H1 (cell line): Measurements from ENCODE around the gene XPO6.

Experiments
- JUND ChIP-seq: IDR thresholded peaks from 2 replicates; pipeline ENCODE4 v1.6.1; 2011; ENCODE audit warnings: mild to moderate bottlenecking, improper control_type of control experiment, low read length
- PHF8 ChIP-seq: fragments of 200-600 bp; sonication (generic); conservative IDR thresholded peaks from 2 replicates; pipeline ENCODE4 v1.7.1; 2012; ENCODE audit warnings: low read depth, mild to moderate bottlenecking, inconsistent platforms, low read length, moderate library complexity
- POLR2AphosphoS5 ChIP-seq: IDR thresholded peaks from 2 replicates; pipeline ENCODE4 v1.6.1; 2011; ENCODE audit warnings: low read depth, low read length
- RAD21 ChIP-seq, 2 experiments: IDR thresholded peaks in 1 of 2; conservative IDR thresholded peaks in 1 of 2; 2 replicates each; pipeline ENCODE4 v1.6.1; 2011; ENCODE audit warnings: low read depth in 2 of 2, low read length in 2 of 2, improper control_type of control experiment in 1 of 2, inconsistent platforms in 1 of 2, mild to moderate bottlenecking in 1 of 2, moderate library complexity in 1 of 2
- SIN3A ChIP-seq, 2 experiments: IDR thresholded peaks in 1 of 2; conservative IDR thresholded peaks in 1 of 2; 2 replicates each; pipeline ENCODE4 v1.6.1; 2011 to 2012; ENCODE audit warnings: low read length in 2 of 2, improper control_type of control experiment in 1 of 2, low read depth in 1 of 2, mild to moderate bottlenecking in 1 of 2
- SP1 ChIP-seq: IDR thresholded peaks from 2 replicates; pipeline ENCODE4 v1.6.1; 2011; ENCODE audit warnings: low read depth, low read length
- TAF1 ChIP-seq: IDR thresholded peaks from 2 replicates; pipeline ENCODE4 v1.6.1; 2011; ENCODE audit warnings: mild to moderate bottlenecking, low read depth, low read length
- TF ChIP-seq, protein P1 (sequence below), 3 experiments: IDR thresholded peaks; 1 replicate in 2 of 3; 2 replicates in 1 of 3; pipeline versions ENCODE4 v1.5.1 to v1.6.1; 2011; ENCODE audit warnings: low read length in 3 of 3, mild to moderate bottlenecking in 3 of 3, inconsistent platforms in 2 of 3, low read depth in 1 of 3, moderate library complexity in 1 of 3; ENCODE audit not compliant: insufficient read depth in 1 of 3; ENCODE audit errors: control extremely low read depth in 1 of 3

DNA sequence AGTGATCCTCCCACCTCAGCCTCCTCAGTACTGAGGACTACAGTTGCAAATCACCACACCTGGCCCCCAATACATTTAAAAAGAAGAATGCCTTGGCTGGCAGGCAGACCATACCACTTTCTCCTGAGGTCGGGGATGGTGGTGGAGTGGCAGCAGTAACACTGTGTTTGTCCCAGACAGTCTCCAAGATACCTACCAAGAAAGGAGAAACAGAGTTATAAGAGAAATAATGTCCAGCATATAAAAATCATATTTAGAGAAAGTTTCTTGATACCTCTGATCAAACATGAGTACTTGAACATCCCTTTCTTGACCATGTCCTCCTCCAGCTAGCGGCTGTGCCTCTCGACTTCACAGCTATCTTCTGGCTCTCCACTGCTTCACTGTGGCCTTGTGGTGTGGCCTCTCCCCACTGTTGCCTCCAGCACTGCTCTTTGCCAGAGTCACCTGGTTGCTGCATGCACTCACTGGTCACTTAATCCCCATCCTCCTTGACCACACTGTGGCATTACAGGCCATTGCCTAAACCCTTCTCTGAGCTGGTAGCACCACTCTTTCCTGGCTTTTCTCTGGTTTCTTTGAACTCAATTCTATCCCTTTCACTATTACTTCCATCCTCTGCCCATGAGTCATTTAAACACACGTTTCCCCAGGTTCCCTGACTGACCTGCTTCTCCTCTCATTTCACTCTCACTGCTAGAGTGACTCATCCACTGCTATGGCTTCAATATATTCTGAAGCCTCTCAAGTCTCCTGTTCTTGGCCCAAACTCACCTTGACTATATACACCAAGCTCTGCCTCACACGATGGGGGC is 45.2 kb downstream of the XPO6 start:
- TF ChIP-seq POLR2AphosphoS5: no peak
- no peak for TF ChIP-seq PHF8
- TF ChIP-seq, protein P1, sequence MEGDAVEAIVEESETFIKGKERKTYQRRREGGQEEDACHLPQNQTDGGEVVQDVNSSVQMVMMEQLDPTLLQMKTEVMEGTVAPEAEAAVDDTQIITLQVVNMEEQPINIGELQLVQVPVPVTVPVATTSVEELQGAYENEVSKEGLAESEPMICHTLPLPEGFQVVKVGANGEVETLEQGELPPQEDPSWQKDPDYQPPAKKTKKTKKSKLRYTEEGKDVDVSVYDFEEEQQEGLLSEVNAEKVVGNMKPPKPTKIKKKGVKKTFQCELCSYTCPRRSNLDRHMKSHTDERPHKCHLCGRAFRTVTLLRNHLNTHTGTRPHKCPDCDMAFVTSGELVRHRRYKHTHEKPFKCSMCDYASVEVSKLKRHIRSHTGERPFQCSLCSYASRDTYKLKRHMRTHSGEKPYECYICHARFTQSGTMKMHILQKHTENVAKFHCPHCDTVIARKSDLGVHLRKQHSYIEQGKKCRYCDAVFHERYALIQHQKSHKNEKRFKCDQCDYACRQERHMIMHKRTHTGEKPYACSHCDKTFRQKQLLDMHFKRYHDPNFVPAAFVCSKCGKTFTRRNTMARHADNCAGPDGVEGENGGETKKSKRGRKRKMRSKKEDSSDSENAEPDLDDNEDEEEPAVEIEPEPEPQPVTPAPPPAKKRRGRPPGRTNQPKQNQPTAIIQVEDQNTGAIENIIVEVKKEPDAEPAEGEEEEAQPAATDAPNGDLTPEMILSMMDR (IDR thresholded peaks at IDR 0.05; ENCODE audit: control extremely low read depth in 1 of 3, insufficient read depth in 1 of 3, low read depth in 1 of 3, low read length in 3 of 3): no peak
- no peak for TF ChIP-seq TAF1
- no peak for TF ChIP-seq RAD21 (IDR thresholded peaks at IDR 0.05 in 1 of 2, conservative IDR thresholded peaks at IDR 0.05 in 1 of 2; ENCODE audit: low read depth in 2 of 2, low read length in 2 of 2)
- TF ChIP-seq SP1: no peak
- TF ChIP-seq JUND: no peak
- no peak for TF ChIP-seq SIN3A (conservative IDR thresholded peaks at IDR 0.05 in 1 of 2, IDR thresholded peaks at IDR 0.05 in 1 of 2; ENCODE audit: low read depth in 1 of 2, low read length in 2 of 2)
